LNCAP (cell line): ENCODE results near the gene ASAH2B.

Source experiments
- CTCF ChIP-seq: fragments of 450-650 bp; IDR thresholded peaks from 2 replicates; pipeline ENCODE4 v1.5.1; 2017; ENCODE audit warnings: mild to moderate bottlenecking

ASAH2B gene

GRCh38 chr10:50739618-50740292 is at the start of gene ASAH2B:
Gene ASAH2B (plus strand): TSS chr10:50739936. CDS start chr10:50745131, 5,195 bp downstream.
- TF ChIP-seq CTCF = no peak

DNA sequence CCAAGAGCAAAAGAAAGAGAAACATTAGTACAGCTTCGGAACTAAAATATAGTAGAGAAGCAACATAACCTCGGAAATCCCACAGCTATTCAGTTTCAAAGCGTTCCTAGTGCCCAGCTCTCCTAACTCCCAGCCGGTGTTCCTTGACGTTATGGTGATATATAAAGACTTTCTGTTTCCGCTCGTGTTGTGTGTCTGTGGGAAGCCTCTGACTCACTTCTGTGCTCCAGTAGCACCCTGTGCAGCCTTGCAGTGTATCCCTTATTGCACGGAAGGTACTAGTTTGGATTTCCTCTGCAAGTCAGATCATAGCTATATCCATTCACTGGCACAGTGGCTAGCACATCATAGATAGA is 535 bp downstream of the ASAH2B start:
- no peak for TF ChIP-seq CTCF

DNA sequence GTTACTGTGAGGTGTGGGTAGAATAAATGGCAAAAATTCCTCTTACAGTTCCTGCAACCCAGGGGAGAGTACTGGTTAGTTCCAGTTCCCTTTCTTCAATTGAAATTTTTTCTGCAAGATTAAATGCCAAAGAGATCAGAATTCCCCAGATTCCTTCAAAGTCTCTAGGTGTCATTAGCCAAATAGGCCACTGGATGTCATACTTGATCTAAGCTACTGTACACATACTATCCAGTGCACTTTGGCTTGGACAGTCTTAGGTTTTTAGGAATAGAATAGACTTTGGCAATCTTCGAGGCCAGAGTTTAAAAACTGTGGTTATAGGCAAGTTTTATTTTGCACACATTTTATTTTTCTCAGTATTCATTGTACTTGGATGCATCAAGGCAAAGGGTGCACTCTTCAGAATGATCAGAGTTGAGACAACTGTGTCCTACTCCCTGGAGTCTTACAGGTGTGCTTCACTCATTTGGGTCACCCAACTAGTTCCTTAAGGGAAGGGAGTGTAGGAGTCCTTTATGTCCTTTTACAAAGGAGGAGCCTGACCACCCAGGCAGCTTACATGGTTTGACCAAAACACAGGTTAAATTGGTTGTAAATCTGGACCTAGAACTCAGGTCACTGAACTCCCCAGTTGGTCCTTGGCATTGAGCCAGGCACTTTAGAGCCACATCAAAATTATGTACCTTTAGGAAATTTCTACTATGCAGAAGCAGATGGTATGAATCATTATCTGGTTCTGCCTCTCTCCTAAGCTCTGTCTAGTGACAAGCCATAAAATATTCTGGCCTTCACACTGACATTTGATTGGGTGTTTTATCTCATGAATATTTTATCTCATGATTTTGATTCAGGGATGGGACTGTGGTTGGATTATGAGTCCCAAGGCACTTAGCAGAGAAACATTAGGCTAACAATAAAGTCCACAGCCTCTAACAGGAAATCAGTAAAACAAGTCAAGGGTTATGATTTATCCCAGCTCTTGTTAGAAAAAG is 49.5 kb downstream of the ASAH2B start:
- peak; percentile 74 for TF ChIP-seq CTCF

DNA sequence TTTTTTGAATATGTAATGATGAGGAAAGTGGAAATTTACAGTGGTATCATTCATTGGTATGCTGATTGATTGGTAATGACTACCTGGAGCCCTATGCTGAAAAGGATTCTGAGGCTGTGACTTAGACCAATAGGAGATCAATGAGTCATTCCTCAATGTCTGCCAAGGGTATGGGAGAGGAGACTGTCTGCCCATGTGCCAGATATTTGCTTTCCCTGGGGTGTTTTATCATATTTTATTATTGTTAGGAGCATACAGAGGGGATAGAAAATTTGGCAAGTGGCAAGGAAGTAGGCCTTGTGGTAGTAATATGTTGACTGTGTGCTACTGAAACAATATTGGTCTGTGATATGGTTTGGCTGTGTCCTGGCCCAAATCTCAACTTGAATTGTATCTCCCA is 54.8 kb downstream of the ASAH2B start:
- no peak for TF ChIP-seq CTCF

DNA sequence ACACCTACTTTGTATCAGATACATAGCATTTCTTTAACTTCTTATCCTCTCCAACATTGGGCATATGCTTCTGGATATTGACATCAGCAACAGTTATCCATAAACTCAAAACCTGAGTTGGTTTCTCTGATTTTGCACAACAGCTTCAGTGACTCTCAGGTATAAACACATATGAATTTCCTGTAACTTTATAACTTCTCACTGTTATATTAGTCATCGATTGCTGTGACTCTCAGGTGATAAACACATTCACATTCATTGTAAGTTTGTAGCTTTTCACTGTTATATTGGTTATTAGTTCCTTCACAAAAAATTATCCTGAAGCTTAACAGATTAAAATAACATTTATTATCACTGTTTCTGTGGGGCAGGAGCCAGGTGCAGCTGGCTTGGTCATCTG is 57.0 kb downstream of the ASAH2B start:
- TF ChIP-seq CTCF = no peak

GRCh38 chr10:50798297-50798696 is 58.6 kb downstream of the ASAH2B start:
- TF ChIP-seq CTCF = no peak

- no peak for TF ChIP-seq CTCF
Measured at GRCh38 chr10:50799595-50799994, 59.9 kb downstream of the ASAH2B start.
